Bronchial epithelial cell (primary cell): Measurements from ENCODE around the gene COQ8A. TPM values are rescaled to one million over a fixed set of nuclear protein-coding genes. Genes with fewer than 3 reads are reported as not detected.
A peak's percentile ranks its signal among the peaks of the same experiment; 100 is the strongest.

ENCODE experiments used
- DNase-seq: peaks from one replicate; pipeline ENCODE4 v3.0.0-alpha.2; 2010; ENCODE audit warnings: low read depth
- FAIRE-seq: peaks from 2 replicates; lab custom pipeline; 2011; peaks lifted over from hg19 to GRCh38; lab: Jason Lieb, UNC
- H3K27me3 ChIP-seq: 2 replicates; pipeline ENCODE4 v1.5.1; 2011; ENCODE audit warnings: low read length; ENCODE audit not compliant: control insufficient read depth, insufficient read depth
- H3K36me3 ChIP-seq: 2 replicates; pipeline ENCODE4 v1.5.1; 2011; ENCODE audit warnings: low read length; ENCODE audit not compliant: control insufficient read depth, insufficient read depth
- H3K4me3 ChIP-seq: 2 replicates; pipeline ENCODE4 v1.5.1; 2011; ENCODE audit warnings: mild to moderate bottlenecking, low read depth, low read length, control low read depth
- total RNA-seq: library from RNA; depleted of rRNA; stranded (reverse); fragments of >200 nt; gene quantifications from 2 replicates; pipeline ENCODE4 v1.2.1, GENCODE V29; 2014
- TF ChIP-seq, protein P1 (sequence below): IDR thresholded peaks from 2 replicates; pipeline ENCODE4 v1.5.1; 2011; ENCODE audit warnings: mild to moderate bottlenecking, moderate library complexity, low read length, control low read depth, inconsistent platforms; ENCODE audit not compliant: insufficient read depth, severe bottlenecking

Gene COQ8A
- total RNA-seq, 1 donor from 2014 or later: 6.1 TPM

DNA sequence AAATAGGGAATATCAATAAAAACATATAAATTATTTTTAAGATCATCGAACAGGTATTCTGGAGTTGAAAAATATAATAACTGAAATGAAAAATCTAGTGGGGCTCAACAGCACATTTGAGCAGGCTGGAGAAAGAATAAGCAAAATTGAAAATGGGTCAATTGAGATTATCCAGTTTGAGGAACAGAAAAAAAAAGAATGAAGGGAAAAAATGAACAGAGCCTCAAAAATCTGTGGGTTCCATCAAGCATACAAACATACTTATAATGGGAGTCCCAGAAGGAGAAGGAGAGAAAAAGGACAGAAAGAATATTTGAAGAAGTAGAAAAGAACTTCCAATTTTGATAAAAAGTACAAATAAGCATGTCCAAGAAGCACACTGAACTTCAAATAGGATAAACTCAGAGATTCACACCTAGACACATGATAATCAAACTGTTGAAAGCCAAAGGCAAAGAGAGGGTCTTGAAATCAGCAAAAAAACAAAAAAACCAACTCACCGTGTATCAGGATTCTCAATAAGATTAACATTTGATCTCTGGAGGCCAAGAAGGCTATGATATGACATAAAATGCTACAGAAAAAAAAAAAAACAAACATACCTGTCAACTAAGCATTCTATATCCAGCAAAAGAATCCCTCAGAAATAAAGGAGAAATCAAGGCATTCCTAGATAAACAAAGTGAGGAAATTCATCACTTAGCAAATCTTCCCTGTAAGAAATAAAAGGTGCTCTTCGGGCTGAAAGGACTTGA, 5.4 kb upstream of the COQ8A start:
- H3K27me3 ChIP-seq: no peaks in the 10 kb centered on the region
- no peak for FAIRE-seq
- TF ChIP-seq, protein P1, sequence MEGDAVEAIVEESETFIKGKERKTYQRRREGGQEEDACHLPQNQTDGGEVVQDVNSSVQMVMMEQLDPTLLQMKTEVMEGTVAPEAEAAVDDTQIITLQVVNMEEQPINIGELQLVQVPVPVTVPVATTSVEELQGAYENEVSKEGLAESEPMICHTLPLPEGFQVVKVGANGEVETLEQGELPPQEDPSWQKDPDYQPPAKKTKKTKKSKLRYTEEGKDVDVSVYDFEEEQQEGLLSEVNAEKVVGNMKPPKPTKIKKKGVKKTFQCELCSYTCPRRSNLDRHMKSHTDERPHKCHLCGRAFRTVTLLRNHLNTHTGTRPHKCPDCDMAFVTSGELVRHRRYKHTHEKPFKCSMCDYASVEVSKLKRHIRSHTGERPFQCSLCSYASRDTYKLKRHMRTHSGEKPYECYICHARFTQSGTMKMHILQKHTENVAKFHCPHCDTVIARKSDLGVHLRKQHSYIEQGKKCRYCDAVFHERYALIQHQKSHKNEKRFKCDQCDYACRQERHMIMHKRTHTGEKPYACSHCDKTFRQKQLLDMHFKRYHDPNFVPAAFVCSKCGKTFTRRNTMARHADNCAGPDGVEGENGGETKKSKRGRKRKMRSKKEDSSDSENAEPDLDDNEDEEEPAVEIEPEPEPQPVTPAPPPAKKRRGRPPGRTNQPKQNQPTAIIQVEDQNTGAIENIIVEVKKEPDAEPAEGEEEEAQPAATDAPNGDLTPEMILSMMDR: no peak

DNA sequence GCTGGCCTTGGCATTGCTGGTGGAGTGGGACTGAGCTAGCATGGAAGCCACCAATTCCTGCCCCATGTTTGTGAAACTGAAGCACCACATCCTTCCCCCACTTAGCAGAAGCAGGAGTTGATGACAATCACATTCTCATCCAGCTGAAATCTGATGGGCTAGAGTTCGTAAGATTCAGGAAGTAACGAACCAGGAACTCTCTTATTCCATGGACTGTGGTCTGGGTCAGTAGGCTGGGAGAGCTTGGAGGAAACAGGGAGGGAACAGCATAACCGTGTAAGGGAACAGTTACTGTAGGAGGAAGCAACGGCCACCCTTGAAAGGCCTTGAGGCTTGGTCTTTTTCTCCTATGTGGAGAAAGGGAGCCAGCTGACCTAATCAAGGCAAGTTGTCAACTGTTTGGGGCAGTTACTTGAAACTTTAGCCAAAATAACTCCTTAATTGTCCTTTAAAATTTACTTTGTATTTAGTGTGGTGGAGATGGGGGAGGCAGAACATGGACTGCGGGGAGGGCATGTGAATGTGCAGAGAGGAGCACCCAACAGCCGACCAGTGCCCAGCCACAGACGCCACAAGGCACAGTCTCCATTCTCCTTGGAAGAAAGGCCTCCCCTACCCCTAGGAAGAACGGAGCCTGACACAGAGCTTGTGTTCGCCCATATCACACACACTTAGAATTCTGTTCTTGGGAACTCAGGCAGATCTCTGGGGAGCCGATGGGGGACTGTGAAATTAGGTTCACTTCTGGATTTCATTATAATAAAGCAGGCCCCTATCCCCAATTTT, 2.0 kb upstream of the COQ8A start:
- no peak for FAIRE-seq
- H3K4me3 ChIP-seq: no peak overlapping the region

More for the DNA sequence above, 5.4 kb upstream of the COQ8A start:
- DNase-seq: no peak
- Histone ChIP-seq H3K4me3 (no peak overlapping the region), H3K36me3 (no peaks in the 10 kb centered on the region)

DNA sequence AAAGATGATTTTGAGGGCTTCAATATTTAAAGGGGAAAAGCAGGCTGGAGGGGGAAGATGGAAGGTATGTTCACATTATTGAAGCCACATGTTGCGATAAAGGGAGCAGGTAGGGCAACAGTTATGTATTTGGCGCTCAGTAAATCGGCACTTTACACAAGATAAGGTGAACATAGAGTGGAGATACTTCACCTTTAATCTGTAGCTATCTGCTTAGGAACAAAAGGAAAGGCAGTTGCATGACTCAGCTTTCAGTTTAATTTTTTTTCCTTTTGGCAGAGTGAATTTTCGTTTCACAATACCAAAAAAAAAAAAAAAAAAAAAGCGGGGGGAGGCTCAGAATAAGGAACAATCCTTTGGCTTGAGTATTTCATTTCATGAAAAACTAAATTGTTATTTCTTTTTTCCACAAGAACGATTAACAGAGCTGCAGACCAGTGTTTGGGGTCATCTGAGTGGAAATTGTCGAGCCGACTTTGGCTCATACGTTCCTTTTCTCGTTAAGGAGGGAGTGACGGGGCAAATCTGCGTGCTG, 1.1 kb upstream of the COQ8A start:
- DNase-seq (peak; percentile 61), FAIRE-seq (no peak)
- Histone ChIP-seq H3K36me3 (no peaks in the 10 kb centered on the region), H3K4me3 (peak overlapping the region; percentile 66), H3K27me3 (no peaks in the 10 kb centered on the region)
- TF ChIP-seq, protein P1: no peak

More for the DNA sequence above, 2.0 kb upstream of the COQ8A start:
- TF ChIP-seq, protein P1: no peak
- Histone ChIP-seq H3K27me3 (no peaks in the 10 kb centered on the region), H3K36me3 (no peaks in the 10 kb centered on the region)
- DNase-seq: no peak

DNA sequence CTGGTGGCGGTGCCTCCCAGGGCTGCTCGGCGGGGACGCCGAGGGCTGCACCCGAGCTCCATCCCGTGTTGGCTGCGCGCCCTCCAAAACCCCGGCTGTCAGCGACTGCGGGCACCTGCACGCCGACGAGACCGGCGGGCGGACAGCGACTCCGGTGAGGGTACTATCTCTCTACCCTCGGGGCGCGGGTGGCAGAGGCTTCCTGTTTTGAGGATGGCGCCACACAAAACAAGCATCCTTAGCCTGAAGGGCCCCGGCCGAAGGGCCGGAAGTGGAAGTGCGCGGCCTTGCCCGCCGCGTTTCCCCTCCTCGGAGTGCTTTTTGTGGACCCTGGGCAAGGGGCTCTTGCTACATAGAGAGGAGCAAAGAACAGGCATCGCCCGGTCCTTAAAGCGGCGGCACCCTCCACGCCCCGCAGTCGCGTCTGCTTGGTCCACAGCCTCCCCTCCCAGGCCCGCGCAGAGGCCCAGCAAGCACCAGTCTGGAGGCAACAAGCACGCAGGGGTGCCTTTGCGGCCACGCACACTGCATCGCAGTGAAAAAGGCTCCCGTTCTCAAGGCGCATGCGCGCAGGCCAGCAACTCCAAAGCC, 561 bp upstream of the COQ8A start:
- peak overlapping the region; percentile 66 for H3K4me3 ChIP-seq
- TF ChIP-seq, protein P1: no peak
- H3K27me3 ChIP-seq: no peaks in the 10 kb centered on the region
- DNase-seq (no peak), FAIRE-seq (no peak)
- no peaks in the 10 kb centered on the region for H3K36me3 ChIP-seq

DNA sequence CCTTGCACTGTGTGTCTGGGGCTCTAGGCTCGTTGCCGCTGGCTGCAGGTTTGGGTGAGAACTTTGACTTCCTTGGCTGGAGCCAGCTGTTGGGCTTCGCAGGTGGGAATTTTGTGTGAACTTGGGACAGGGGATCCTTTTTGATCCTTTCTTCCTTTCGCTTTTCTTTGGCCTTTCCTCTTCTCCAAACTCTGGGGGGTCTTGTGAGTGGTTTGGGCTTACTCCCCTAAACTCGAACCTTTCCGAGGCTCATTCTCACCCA, 643 bp downstream of the COQ8A start:
- Histone ChIP-seq H3K27me3 (no peaks in the 10 kb centered on the region), H3K4me3 (peak overlapping the region; percentile 66), H3K36me3 (no peaks in the 10 kb centered on the region)
- DNase-seq (no peak), FAIRE-seq (no peak)
- TF ChIP-seq, protein P1: no peak
